Testis (tissue), 2 donors: Measurements from ENCODE around the gene GRK7.

Experiments used
- CTCF ChIP-seq, 3 experiments: fragments of 450-650 bp in 2 of 3; fragments of 200-600 bp in 1 of 3; sonication (generic) in 1 of 3; IDR thresholded peaks; one replicate each; pipeline ENCODE4 v1.5.1; 2016 to 2019; ENCODE audit warnings: antibody characterized with exemption in 3 of 3, mild to moderate bottlenecking in 2 of 3, moderate library complexity in 1 of 3
- POLR2A ChIP-seq: fragments of 450-650 bp; IDR thresholded peaks from one replicate; pipeline ENCODE4 v1.6.1; 2017; ENCODE audit warnings: antibody characterized with exemption, mild to moderate bottlenecking, moderate library complexity

- TF ChIP-seq CTCF (IDR thresholded peaks at IDR 0.05) (no peak), POLR2A (no peak)
Observed at GRCh38 chr3:141754032-141754431, 9.2 kb upstream of the GRK7 start.
